H1 (cell line): ENCODE results near the gene TIMP3.

Source experiments
- CTCF ChIP-seq, 3 experiments: IDR thresholded peaks; 1 replicate in 2 of 3; 2 replicates in 1 of 3; pipeline versions ENCODE4 v1.5.1 to v1.6.1; 2011; ENCODE audit warnings: low read length in 3 of 3, mild to moderate bottlenecking in 3 of 3, inconsistent platforms in 2 of 3, low read depth in 1 of 3, moderate library complexity in 1 of 3; ENCODE audit not compliant: insufficient read depth in 1 of 3; ENCODE audit errors: control extremely low read depth in 1 of 3
- POLR2AphosphoS5 ChIP-seq: IDR thresholded peaks from 2 replicates; pipeline ENCODE4 v1.6.1; 2011; ENCODE audit warnings: low read depth, low read length
- RAD21 ChIP-seq, 2 experiments: IDR thresholded peaks in 1 of 2; conservative IDR thresholded peaks in 1 of 2; 2 replicates each; pipeline ENCODE4 v1.6.1; 2011; ENCODE audit warnings: low read depth in 2 of 2, low read length in 2 of 2, improper control_type of control experiment in 1 of 2, inconsistent platforms in 1 of 2, mild to moderate bottlenecking in 1 of 2, moderate library complexity in 1 of 2
- ZNF274 ChIP-seq: IDR thresholded peaks from 2 replicates; pipeline ENCODE4 v1.7.0; 2012; ENCODE audit warnings: low read length, borderline replicate concordance; ENCODE audit errors: extremely low read depth
- TF ChIP-seq, protein P1 (sequence below): fragments of 300-600 bp; sonication (generic); IDR thresholded peaks from 2 replicates; pipeline ENCODE4 v1.7.1; 2012; ENCODE audit warnings: low read length, moderate library complexity, mild to moderate bottlenecking, inconsistent platforms; ENCODE audit not compliant: insufficient replicate concordance

- TF ChIP-seq RAD21 (IDR thresholded peaks at IDR 0.05 in 1 of 2, conservative IDR thresholded peaks at IDR 0.05 in 1 of 2; ENCODE audit: low read depth in 2 of 2, low read length in 2 of 2) = peak; percentile 24 to 51; a peak in 3 of 4 replicates
- TF ChIP-seq, protein P1, sequence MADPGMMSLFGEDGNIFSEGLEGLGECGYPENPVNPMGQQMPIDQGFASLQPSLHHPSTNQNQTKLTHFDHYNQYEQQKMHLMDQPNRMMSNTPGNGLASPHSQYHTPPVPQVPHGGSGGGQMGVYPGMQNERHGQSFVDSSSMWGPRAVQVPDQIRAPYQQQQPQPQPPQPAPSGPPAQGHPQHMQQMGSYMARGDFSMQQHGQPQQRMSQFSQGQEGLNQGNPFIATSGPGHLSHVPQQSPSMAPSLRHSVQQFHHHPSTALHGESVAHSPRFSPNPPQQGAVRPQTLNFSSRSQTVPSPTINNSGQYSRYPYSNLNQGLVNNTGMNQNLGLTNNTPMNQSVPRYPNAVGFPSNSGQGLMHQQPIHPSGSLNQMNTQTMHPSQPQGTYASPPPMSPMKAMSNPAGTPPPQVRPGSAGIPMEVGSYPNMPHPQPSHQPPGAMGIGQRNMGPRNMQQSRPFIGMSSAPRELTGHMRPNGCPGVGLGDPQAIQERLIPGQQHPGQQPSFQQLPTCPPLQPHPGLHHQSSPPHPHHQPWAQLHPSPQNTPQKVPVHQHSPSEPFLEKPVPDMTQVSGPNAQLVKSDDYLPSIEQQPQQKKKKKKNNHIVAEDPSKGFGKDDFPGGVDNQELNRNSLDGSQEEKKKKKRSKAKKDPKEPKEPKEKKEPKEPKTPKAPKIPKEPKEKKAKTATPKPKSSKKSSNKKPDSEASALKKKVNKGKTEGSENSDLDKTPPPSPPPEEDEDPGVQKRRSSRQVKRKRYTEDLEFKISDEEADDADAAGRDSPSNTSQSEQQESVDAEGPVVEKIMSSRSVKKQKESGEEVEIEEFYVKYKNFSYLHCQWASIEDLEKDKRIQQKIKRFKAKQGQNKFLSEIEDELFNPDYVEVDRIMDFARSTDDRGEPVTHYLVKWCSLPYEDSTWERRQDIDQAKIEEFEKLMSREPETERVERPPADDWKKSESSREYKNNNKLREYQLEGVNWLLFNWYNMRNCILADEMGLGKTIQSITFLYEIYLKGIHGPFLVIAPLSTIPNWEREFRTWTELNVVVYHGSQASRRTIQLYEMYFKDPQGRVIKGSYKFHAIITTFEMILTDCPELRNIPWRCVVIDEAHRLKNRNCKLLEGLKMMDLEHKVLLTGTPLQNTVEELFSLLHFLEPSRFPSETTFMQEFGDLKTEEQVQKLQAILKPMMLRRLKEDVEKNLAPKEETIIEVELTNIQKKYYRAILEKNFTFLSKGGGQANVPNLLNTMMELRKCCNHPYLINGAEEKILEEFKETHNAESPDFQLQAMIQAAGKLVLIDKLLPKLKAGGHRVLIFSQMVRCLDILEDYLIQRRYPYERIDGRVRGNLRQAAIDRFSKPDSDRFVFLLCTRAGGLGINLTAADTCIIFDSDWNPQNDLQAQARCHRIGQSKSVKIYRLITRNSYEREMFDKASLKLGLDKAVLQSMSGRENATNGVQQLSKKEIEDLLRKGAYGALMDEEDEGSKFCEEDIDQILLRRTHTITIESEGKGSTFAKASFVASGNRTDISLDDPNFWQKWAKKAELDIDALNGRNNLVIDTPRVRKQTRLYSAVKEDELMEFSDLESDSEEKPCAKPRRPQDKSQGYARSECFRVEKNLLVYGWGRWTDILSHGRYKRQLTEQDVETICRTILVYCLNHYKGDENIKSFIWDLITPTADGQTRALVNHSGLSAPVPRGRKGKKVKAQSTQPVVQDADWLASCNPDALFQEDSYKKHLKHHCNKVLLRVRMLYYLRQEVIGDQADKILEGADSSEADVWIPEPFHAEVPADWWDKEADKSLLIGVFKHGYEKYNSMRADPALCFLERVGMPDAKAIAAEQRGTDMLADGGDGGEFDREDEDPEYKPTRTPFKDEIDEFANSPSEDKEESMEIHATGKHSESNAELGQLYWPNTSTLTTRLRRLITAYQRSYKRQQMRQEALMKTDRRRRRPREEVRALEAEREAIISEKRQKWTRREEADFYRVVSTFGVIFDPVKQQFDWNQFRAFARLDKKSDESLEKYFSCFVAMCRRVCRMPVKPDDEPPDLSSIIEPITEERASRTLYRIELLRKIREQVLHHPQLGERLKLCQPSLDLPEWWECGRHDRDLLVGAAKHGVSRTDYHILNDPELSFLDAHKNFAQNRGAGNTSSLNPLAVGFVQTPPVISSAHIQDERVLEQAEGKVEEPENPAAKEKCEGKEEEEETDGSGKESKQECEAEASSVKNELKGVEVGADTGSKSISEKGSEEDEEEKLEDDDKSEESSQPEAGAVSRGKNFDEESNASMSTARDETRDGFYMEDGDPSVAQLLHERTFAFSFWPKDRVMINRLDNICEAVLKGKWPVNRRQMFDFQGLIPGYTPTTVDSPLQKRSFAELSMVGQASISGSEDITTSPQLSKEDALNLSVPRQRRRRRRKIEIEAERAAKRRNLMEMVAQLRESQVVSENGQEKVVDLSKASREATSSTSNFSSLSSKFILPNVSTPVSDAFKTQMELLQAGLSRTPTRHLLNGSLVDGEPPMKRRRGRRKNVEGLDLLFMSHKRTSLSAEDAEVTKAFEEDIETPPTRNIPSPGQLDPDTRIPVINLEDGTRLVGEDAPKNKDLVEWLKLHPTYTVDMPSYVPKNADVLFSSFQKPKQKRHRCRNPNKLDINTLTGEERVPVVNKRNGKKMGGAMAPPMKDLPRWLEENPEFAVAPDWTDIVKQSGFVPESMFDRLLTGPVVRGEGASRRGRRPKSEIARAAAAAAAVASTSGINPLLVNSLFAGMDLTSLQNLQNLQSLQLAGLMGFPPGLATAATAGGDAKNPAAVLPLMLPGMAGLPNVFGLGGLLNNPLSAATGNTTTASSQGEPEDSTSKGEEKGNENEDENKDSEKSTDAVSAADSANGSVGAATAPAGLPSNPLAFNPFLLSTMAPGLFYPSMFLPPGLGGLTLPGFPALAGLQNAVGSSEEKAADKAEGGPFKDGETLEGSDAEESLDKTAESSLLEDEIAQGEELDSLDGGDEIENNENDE = no peak
- TF ChIP-seq ZNF274 = no peak
- TF ChIP-seq CTCF (IDR thresholded peaks at IDR 0.05; ENCODE audit: control extremely low read depth in 1 of 3, insufficient read depth in 1 of 3, low read depth in 1 of 3, low read length in 3 of 3) = peak; percentile 29 to 44 (median 35); a peak in 3 of 4 replicates
- TF ChIP-seq POLR2AphosphoS5 = no peak
Measured at GRCh38 chr22:32794449-32795213, 6.9 kb upstream of the TIMP3 start.
